SK-N-SH treated with all-trans-retinoic acid at 6 μM for 48 hours (cell line): ENCODE results near the gene PDGFD.

Experiments used
- ESRRG ChIP-seq: fragments of 250-450 bp; sonication (Bioruptor Pico); IDR thresholded peaks from 2 replicates; pipeline ENCODE4 v1.6.1; 2021; ENCODE audit warnings: mild to moderate bottlenecking
- POU6F1 ChIP-seq: fragments of 250-450 bp; sonication (Bioruptor Pico); IDR thresholded peaks from 2 replicates; pipeline ENCODE4 v1.8.0; 2021; ENCODE audit warnings: low read depth, mild to moderate bottlenecking, moderate library complexity, borderline replicate concordance
- RARB ChIP-seq: fragments of 250-450 bp; sonication (Bioruptor Pico); IDR thresholded peaks from 2 replicates; pipeline ENCODE4 v1.8.0; 2021; ENCODE audit warnings: mild to moderate bottlenecking, moderate library complexity
- TCF4 ChIP-seq: fragments of 250-450 bp; sonication (Bioruptor Pico); IDR thresholded peaks from 2 replicates; pipeline ENCODE4 v1.8.0; 2021; ENCODE audit warnings: mild to moderate bottlenecking, moderate library complexity, borderline replicate concordance

DNA sequence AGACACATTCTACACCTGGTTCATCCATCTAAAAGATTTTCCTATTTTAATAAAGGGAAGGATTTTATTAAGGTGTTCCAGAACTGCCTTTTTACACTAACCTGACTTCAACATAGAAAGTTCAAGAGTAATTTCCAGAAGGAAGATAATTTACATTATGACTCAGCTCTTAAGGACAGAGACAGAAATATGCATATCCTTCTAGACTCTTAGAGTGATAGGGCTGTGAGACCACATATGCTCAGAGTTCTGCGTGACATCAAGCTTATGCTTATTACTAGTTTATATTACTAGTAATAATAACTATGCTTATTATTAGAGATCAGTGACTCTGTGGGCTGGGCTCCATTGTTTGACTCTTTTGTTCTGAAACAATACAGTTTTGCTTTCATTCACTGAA is 4.6 kb downstream of the PDGFD start:
- TF ChIP-seq ESRRG (CRISPR knock-in tag) (no peak), POU6F1 (CRISPR knock-in tag) (no peak), TCF4 (CRISPR knock-in tag) (no peak), RARB (CRISPR knock-in tag) (no peak)
